Measurements from ENCODE around the gene RAB27B.

DNA sequence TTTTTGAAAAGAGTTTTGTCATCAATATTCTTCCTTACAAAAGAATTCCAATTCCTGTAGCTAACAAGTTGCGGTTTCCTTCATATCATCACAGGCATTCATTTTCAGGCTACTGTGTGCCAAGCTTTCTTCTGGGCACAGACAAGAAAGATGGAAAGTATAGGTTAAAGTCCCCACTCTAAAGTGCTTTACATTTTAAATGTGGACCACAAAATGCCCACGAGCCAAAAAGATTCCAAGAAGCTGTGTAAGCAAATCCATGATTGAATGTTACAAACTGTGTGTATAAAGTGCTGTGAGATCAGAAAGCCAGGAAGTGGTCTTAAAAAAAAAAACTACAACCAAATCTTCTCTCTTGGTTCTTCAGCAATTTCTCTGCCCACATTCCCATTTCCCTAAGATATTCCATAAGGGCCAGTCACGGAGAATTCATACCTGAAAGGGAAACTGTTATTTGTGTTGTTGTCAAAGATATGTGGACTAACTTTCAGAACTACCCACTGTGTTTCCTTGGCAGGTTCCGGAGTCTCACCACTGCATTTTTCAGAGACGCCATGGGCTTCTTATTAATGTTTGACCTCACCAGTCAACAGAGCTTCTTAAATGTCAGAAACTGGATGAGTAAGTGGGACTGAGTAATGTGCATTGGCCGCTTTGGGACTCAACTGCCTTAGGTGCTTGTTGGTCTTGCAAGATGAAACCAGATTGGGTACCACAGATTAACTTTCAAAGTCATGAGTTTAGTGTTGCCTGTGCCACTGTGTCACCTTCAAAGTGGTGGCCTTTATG is 55.7 kb downstream of the RAB27B start:
- TF ChIP-seq, protein P1, sequence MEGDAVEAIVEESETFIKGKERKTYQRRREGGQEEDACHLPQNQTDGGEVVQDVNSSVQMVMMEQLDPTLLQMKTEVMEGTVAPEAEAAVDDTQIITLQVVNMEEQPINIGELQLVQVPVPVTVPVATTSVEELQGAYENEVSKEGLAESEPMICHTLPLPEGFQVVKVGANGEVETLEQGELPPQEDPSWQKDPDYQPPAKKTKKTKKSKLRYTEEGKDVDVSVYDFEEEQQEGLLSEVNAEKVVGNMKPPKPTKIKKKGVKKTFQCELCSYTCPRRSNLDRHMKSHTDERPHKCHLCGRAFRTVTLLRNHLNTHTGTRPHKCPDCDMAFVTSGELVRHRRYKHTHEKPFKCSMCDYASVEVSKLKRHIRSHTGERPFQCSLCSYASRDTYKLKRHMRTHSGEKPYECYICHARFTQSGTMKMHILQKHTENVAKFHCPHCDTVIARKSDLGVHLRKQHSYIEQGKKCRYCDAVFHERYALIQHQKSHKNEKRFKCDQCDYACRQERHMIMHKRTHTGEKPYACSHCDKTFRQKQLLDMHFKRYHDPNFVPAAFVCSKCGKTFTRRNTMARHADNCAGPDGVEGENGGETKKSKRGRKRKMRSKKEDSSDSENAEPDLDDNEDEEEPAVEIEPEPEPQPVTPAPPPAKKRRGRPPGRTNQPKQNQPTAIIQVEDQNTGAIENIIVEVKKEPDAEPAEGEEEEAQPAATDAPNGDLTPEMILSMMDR (conservative IDR thresholded peaks at IDR 0.05), result no peak
- TF ChIP-seq EZH2 (IDR thresholded peaks at IDR 0.05; ENCODE audit: low read depth), result no peak

Data from PC-9 (cell line).